HPDE6-E6E7 (cell line): ENCODE data around the gene TCF7.

Experiments
- DNase-seq: peaks from one replicate; pipeline ENCODE4 v3.0.0; 2011; ENCODE audit warnings: missing footprints; ENCODE audit errors: extremely low spot score

The TCF7 gene

DNA sequence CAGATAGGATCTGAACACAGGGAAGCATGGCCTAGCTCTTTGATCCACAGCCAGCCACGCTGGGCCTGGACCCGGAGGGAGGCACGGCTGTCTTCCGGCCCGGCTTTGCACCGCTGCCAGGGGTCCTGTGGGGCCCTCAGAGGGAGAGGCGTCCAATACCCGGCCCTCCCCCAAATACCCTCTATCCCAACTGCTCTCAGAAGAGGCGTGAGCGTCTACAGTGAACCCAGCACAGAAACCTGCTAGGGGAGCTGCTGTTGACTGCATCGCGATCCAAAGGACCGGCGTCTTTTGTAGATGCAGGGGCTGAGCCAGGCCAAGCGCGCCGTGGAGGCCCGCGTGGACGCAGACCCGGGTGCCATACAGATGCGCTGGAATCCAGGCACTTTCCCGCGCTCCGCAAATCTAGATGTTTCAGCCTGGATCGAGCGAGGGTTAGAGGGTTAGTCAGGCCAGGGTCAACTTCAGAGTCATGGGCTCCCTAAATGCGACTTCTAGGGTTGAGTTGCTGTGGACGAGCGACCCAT is 1.1 kb upstream of the TCF7 start:
- DNase-seq = no peak

DNA sequence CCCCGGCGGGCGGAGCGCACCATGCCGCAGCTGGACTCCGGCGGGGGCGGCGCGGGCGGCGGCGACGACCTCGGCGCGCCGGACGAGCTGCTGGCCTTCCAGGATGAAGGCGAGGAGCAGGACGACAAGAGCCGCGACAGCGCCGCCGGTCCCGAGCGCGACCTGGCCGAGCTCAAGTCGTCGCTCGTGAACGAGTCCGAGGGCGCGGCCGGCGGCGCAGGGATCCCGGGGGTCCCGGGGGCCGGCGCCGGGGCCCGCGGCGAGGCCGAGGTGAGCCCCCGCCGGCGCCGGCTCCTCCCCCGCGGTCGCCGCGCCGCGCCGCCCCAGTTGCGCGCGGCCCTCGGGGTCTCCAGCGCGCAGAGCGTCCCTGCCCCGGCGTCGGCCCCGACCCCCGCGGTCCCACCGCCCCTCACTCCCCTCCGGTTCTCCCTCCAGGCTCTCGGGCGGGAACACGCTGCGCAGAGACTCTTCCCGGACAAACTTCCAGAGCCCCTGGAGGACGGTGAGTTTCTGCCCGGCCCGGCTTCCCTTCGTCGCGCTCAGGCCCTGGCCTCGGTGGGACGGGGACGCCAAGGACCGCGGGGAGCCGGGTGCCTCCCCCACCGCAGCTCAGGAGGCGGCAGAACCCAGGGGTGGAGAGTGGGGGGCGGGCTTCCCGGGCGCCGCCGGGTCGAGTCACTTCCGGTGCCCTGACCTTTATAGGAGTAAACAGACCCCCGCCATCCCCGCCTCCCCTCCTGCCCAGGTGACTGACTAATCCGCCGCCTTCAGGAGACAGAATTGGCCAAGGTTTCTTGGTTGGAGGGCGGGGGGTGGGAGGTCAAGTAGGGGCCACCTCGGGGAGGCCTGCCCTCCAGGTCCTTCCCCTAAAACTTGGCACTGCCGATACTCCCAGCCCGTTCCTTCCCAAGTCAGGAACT is 665 bp downstream of the TCF7 start:
- peak; percentile 25 for DNase-seq

DNA sequence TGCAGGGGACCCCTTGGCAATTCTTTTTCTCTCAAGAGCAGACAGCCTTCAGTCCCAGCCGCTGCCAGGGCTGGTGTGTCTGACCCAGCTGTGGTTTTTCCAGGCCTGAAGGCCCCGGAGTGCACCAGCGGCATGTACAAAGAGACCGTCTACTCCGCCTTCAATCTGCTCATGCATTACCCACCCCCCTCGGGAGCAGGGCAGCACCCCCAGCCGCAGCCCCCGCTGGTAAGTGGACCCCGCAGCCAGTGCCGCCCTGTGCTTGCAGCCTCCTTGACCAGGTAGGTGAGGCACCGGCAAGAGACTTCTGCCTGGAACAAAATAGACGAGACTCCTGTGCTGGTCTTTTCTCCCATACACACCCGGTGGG is 1.3 kb downstream of the TCF7 start:
- DNase-seq = no peak

DNA sequence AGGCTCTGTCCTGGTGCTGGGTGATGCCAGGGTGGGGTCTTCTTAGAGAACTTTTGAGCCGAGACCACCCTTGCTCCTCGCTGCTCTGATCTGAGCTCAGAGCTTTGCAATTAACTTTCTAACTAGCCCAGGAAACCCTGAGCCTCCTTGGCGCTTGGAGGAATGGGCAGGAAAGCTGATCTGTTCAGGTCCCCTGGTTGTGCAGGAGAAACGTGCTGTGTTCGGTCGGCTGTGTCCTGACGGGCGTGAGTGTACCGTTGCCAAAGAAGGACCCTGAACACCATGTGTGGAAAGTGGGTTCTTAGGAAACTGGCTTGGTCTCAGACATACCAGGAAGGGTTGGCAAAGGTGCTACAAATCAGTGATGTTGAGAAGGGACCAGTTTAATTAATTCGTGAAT is 1.8 kb downstream of the TCF7 start:
- no peak for DNase-seq

DNA sequence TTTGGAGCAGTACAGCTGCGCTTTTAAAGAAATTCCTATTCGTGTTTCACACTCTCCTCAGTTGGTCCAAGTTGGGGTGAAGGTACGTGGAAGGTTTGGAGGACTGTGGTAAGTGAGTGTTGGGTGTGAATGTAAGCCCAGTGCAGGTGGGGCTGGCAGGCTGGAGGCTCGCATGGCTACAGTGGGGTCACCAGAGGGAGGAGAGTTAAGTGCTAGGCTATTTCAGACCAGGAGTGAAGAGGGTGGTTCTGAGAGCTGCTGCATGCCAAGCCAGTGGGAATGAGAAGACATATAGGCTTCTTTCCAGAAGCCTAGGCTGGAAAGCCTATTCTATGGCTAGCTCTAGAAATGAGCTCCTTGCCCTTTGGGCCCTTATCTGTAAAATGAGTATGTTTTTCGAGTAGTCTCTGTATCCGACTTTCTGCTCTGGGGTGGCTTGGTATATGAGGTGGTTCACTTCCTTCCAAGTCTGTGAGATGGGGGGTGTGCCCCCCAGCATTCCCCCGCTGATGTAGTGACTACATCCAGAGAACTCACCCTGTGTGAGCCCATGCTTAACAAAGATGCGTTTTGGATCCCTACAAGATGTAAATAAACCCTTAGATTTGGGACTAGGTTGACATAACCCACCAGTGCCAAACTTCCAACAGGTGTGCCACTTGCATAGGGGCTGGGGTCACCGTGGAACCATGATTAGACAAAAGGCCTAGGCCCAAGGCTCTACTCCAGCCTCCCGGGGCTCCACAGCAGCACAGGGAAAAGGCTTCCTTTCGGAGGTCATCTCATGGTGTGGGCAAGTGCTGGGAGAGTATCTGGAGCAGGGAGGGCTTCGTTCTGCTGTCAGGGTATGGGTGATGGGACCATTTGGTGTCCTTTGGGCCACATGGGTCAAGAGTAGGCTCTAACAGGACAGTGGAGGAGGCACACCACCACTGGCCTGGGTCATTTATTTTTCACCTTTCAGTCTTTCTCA is 2.6 kb downstream of the TCF7 start:
- no peak for DNase-seq

DNA sequence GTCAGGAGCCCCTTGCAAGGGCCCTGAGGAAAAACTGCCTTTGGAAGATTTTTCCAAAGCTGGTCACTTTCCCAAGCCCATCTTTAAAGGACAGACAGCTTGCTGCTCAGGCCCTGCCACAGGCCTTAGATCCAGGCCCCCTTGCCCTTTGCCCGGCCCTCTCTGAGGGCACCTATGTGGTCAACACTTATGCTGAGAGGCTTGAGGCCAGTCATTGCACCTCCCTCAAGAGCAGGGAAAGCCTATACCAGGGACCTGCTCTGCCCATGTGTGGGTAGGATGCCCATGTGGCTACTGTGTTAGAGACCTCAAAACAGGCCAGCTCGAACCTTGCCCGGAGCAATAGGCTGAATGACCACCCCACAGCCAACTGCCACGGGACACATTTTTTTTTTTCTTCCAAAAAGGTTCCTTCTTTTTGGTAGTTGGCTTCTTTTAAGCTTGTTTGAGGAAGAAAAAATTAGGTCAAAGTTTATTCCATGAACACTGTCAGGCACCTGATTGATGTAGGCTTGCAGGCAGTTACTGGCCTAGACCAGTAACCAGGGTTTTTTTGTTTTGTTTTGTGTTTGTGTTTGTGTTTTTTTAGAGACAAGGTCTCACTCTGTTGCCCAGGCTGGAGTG is 3.8 kb downstream of the TCF7 start:
- DNase-seq = no peak

DNA sequence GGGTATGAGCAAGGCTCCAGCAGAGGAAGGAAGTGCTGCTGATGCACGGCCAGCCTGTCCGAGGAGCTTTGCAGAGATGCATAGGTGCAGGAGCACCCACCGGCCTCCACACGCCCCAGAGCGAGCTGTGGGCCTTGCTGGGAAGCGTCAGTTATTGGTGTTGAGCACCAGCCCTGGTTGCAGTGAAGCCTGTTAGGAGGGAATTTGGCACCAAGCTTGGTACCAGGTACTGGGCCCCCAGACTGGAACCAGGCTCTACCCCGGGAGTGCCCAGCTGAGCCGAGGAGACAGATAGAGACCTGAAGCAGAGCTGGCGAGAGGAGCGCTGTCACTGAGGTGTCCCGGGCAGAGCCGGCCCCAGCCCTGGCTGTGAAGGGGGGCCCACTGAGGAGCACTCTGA is 5.2 kb downstream of the TCF7 start:
- DNase-seq = no peak

DNA sequence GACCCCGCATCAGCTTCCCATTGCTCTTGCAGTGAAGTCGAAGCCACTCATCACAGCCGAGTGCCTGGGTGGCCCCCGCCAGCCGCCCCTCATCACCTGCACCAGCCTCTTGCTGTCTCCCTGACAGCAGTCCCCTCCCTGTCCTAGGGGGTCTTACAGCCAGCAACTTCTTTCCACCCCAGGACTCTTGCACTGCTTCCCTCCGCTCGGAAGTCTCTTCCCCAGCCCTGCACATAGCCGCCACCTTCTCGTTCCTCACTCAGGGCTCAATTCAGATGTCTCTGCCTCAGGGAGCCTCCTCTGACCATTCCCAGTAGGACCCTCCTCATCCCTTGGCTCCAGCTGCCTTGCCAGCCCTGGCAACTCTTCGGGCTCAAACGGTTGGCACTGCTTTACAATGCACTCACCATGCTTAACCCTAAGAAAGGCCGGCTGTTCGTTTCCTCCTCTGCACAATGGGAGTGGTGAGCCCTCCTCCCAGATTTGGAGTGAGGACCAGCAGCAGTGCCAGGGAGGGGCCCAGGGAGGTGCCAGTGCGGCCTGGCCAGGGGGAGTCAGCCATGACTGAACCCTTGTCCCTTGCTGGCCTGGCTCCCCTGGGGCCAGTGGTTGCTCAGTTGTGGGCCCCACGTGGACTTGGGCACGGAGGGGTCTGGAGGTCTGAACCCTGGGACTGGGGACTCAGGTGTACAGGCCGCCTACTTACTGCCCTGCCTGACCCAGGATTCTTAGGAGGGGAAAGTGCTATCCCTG is 6.1 kb downstream of the TCF7 start:
- DNase-seq = no peak

DNA sequence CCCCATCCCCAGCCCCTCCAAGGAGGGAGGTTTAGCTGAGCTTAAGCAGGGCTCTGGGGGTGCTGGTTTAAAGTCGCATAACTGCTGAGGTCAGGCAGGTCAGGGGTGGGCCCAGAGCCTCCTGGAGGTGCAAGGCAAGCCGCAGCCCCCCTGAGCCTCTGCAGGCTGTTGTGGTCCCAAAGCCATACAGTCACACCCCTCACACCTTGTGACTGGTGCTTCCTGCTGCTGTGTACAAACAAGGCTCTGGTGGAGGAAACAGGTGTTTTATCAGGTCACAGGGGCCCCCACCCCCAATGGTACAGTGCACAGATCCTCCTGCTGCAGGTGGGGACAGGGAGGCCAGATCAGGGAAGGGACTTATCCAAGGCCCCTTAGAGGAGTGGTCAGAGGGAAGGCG is 8.0 kb downstream of the TCF7 start:
- no peak for DNase-seq

DNA sequence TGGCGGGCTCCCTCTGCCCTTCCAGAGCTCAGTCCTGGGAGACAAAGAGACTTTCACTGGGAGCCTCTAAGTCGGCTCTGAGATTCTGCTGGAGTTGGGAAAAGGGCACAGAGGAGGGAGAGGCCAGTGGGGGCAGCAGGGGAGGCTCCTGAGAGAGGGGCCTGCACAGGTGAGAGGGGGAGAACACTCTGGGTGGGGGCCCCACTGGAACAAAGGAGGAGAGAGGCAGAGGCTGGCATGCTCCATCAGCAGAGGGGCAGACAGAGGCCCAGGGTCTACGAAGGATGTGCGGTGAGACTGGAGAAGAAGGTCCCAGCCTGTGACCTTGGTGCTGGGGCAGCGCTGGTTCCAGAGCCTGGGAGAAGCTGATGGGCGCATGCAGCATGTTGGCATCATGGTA is 8.9 kb downstream of the TCF7 start:
- DNase-seq = no peak

DNA sequence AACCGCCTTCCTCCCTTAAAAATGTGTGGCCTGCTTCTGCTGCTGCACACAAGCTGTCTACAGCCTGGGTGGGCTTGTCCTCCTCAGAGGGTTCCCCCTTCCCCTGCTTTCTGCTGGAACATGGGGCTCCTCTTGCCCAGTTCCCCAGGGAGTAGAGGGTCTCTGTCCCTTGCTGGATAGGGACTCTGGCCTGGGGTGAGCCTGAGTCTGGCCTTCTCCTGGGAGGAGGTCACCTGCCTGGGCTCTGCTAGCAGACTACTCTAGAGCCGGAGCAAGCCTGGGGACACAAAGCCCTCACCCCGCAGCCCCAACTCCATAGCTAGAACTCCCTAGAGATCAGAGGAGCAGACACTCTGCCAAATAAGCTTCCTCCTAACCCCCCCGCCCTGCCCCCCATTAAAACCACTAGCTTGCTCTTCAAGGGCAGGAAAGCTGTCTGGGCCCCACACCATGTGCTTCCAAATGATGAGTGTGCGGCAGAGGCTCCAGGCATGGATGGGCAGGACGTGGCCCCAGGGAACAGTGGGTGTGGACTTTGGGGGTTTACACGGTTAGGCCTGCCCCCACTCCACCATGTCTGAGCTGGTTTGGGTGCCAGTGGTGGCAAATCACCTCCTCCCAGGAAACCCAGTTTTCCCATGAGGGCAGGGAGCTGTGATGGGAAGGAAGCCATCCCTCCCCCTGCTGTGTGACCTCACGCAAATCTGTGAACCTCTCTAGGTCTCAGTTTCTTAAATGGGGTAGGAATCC is 10.0 kb downstream of the TCF7 start:
- DNase-seq = peak; percentile 53

DNA sequence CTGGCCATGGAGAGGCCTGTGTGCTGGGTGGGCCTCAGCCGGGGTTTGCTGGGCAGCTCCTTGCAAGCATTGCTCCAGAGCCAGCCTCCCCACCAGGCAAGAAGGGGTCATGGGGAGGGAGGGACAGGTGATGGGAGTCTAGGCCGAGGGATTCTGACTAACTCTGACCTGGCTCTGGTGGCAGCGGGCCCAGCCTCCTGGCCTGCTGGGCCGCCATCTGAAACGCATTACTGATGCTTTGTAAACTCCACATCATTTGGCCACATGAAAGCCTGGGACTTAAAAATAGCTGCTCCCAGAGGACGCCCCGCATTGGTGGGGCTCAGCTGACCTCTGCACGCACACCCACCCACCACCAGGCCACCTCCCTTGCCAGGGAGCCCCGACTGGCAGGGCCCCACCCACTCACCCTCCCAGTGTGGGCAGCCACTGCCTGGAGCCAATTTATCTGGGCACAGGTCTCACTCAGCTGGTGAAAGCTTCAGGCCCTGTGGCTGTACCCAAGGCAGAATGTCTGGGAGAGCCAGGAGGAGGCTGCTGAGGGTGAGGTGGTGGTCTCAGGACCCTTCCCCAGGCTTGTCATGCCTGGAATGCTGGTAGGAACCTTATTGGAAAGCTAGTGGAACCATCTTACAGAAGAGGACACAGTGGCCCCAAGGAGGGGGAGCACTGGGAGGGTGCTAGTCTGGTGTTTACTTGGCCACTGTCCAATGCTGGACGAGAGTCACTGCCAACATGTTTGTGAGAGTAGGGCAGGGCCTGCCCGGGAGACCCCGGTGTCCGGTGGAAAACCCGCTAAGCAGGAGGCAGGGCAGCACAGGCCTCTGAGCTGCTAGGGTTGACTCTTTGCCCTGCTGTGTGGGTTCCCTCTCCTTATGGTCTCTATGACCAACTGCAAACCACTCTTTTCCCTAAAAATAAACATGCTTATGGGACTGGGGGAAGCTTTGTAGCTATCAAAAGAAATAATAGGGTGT is 10.8 kb downstream of the TCF7 start:
- DNase-seq = peak; percentile 53

DNA sequence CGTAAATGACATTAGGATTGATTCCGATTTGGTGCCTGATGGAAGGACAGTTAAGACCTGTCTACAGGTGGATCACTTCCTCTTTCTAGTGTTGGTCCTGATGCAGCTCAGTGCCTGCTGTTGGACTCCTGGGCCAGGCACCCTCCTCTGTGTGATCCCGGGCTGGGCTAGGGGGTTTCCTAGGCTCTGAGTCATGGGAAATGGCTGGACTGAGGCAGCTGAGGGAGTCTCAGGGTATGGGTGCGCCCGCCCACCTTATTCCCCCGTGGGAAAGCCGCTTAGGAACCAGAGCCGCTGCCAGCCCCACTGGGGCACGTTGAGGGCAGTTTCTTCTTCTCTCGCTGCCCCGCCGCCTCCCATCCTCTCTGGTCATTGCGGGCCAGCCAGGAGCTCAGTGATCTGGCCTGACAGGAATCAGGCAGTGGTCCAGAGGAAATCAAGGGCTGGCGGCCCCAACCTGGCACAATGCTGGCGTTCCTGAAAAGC is 12.9 kb downstream of the TCF7 start:
- no peak for DNase-seq

DNA sequence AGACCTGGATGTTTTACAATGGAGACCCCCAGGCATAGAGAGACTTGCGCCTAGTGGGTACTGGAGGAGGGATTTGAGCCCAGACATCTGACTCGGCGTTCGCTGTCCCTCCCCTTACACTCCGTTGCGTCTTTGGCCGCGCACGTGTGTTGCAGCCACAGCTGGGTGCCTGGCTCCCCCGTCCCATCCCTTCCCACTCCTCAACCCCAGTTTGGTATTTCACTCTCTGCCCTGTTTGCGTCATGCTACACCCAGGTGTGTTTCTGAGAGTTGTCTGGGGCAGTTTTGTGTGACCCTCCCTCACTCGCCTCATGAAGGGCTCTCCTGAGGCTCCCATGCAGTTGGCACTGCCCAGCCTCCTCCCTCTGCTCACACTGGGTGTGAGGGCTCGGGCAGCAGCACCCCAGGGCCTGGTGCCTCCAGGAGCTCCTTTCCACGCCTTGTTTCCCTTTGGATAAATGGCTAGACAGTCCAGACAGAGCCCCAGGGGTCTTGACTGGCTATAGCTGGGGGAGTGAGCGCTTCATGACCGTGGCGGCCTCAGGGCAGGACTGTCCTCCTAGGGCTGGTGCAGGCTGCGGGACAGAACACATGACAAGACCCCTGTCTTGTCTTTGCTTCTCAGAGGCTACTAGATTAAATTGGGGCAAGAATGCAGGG is 13.6 kb downstream of the TCF7 start:
- DNase-seq = no peak

DNA sequence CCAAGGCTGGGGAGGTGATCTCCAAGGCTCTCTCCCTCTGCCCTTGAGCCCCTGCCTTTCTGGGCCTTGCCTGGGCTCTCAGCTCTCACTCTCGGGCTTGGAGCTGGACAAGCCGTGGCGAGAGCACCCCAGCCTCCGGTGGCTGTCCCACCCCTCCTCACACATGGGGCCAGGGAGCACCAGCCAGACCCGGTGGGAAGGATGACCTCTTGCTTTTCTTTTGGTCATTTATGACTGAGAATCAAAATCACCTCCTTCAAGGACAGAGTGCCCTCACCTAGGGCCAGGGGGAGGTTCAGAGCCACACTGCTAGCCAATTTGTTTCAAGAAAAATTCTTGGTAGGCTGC is 14.1 kb downstream of the TCF7 start:
- DNase-seq = no peak

DNA sequence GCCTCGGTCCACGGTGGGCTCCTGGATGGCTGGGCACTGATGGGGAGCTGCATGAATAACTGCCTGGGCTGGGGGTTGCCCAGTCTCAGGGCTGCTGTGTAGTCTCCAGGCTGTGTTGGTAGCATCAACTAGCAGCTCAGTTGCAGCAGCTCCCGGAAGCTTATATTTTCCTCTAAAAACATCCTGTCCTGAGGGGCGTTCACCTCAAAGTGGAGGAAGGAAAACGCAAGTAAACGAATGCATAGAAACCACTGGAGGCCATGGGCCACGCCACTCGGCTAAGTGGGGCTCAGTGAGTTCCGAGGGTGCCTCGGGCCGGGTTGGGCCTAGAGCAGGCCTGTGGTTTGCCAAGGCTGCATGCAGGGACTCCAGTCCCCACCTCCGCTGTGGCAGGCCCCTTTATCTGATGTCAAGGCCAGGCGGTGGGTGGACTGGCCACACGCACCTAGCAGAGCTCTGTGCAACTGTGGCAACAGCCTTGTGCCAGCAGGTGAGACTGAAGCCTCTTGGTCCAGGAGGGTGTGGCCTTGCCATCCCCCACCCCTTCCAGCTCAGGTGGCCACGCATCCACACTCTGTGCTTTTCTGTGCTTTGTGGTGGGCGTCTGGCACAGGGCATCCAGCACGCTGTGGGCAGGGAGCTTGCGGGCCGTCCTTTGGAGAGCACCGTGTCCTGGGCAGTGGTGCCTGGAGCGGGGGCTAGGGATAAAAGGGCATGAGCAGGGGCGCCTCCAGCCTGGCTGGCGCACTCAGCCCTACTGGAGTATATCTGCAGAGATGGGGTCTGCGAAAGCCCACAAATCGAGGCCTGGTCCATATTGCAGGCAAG is 15.1 kb downstream of the TCF7 start:
- no peak for DNase-seq

DNA sequence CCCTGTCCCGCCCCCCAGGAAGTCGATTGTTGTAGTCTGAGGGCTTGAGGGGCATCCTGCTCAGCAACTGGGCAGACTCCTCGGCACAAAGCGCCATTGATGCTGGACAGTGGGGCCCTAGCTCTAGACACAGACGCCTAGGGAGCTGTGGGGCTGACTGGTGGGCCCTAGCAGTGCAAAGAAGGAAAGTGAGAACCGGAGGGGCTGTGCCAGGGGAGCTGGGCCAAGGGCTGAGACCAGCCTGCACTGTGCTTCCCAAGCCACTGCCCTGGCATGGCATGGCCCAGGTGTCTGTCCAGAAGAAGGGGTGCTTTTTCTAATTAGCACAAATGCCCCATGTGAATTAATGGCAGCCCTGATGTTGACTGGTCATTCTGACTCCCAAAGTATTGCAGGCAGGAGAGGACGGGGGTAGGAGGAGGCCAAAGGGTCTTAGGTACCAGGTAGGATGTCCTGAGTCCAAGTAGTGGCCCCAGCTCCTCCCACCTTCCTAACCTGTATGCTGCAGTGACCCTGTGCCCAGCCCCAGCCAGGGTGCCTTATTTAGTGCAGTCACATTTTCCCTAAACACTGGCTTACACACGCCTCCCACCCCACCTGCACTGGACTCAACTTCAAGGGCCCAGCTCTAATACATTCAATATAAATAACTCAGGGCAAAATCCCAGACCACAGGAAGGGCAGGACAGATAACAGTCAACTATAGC is 15.9 kb downstream of the TCF7 start:
- no peak for DNase-seq
